ENCODE data around the gene SAV1. TPM values are rescaled to one million over a fixed set of nuclear protein-coding genes. Genes with fewer than 3 reads are reported as not detected.
A peak's percentile ranks its signal among the peaks of the same experiment; 100 is the strongest.

The SAV1 gene
- total RNA-seq, 1 donor from 2014 or later: 31.7 TPM

- Mint-ChIP-seq H3K27ac (no peak overlapping the region), H3K4me1 (peaks cover 14% of the 10 kb centered on the region), H3K9me3 (no peaks in the 10 kb centered on the region), H3K36me3 (no peaks in the 10 kb centered on the region), H3K4me3 (no peak overlapping the region), H3K27me3 (ENCODE audit: low read depth) (no peaks in the 10 kb centered on the region)
- no peak for DNase-seq (ENCODE audit: low spot score in 2 of 2, unreplicated experiment in 2 of 2)
- no peak for TF ChIP-seq CTCF (IDR thresholded peaks at IDR 0.05; ENCODE audit: unreplicated experiment)
Observed at GRCh38 chr14:50607181-50607580, 60.9 kb downstream of the SAV1 start.

- DNase-seq (ENCODE audit: low spot score in 2 of 2, unreplicated experiment in 2 of 2): no peak
- Mint-ChIP-seq H3K27me3 (ENCODE audit: low read depth) (no peaks in the 10 kb centered on the region), H3K9me3 (no peaks in the 10 kb centered on the region), H3K36me3 (no peaks in the 10 kb centered on the region), H3K4me3 (no peak overlapping the region), H3K27ac (no peak overlapping the region), H3K4me1 (peaks cover 14% of the 10 kb centered on the region)
- no peak for TF ChIP-seq CTCF (IDR thresholded peaks at IDR 0.05; ENCODE audit: unreplicated experiment)
Observed at GRCh38 chr14:50606468-50606867, 61.6 kb downstream of the SAV1 start.

- Mint-ChIP-seq H3K9me3 (no peaks in the 10 kb centered on the region), H3K27me3 (ENCODE audit: low read depth) (no peaks in the 10 kb centered on the region), H3K36me3 (no peaks in the 10 kb centered on the region), H3K4me3 (no peak overlapping the region), H3K4me1 (peaks cover 14% of the 10 kb centered on the region), H3K27ac (peak overlapping the region; percentile 14)
- TF ChIP-seq CTCF (IDR thresholded peaks at IDR 0.05; ENCODE audit: unreplicated experiment): no peak
- DNase-seq (ENCODE audit: low spot score in 2 of 2, unreplicated experiment in 2 of 2): no peak
Observed at GRCh38 chr14:50605766-50606165, 62.3 kb downstream of the SAV1 start.

- Mint-ChIP-seq H3K4me3 (no peak overlapping the region), H3K4me1 (peaks cover 25% of the 10 kb centered on the region), H3K9me3 (no peaks in the 10 kb centered on the region), H3K27me3 (ENCODE audit: low read depth) (no peaks in the 10 kb centered on the region), H3K27ac (peak overlapping the region; percentile 7), H3K36me3 (no peaks in the 10 kb centered on the region)
- DNase-seq (ENCODE audit: low spot score in 2 of 2, unreplicated experiment in 2 of 2): no peak
- TF ChIP-seq CTCF (IDR thresholded peaks at IDR 0.05; ENCODE audit: unreplicated experiment): no peak
Observed at GRCh38 chr14:50603565-50603964, 64.5 kb downstream of the SAV1 start.

GRCh38 chr14:50602035-50602434 is 66.1 kb downstream of the SAV1 start:
- peaks cover 25% of the 10 kb centered on the region for H3K4me1 Mint-ChIP-seq
- no peaks in the 10 kb centered on the region for H3K36me3 Mint-ChIP-seq
- H3K4me3 Mint-ChIP-seq: no peak overlapping the region
- no peak for DNase-seq (ENCODE audit: low spot score in 2 of 2, unreplicated experiment in 2 of 2)
- H3K27me3 Mint-ChIP-seq (ENCODE audit: low read depth): no peaks in the 10 kb centered on the region
- TF ChIP-seq CTCF (IDR thresholded peaks at IDR 0.05; ENCODE audit: unreplicated experiment): no peak
- no peaks in the 10 kb centered on the region for H3K9me3 Mint-ChIP-seq
- no peak overlapping the region for H3K27ac Mint-ChIP-seq

- Mint-ChIP-seq H3K36me3 (no peaks in the 10 kb centered on the region), H3K4me1 (peaks cover 25% of the 10 kb centered on the region), H3K9me3 (no peaks in the 10 kb centered on the region), H3K4me3 (no peak overlapping the region), H3K27ac (no peak overlapping the region), H3K27me3 (ENCODE audit: low read depth) (no peaks in the 10 kb centered on the region)
- TF ChIP-seq CTCF (IDR thresholded peaks at IDR 0.05; ENCODE audit: unreplicated experiment): no peak
- DNase-seq (ENCODE audit: low spot score in 2 of 2, unreplicated experiment in 2 of 2): no peak
Observed at GRCh38 chr14:50601394-50601793, 66.7 kb downstream of the SAV1 start.
